ENCODE data around the gene MYO7A. TPM values are rescaled to one million over a fixed set of nuclear protein-coding genes. Genes with fewer than 3 reads are reported as not detected.

MYO7A gene
- total RNA-seq, 1 donor from 2014 or later: 46.4 TPM

GRCh38 chr11:77082838-77083565 lies 45.0 kb upstream of the MYO7A start:
- H3K27me3 ChIP-seq: no peaks in the 10 kb centered on the region
- no peak overlapping the region for H3K4me3 ChIP-seq
- intact Hi-C loops (cut with DNase I): no loop called here
- H3K27ac ChIP-seq: peak overlapping the region; percentile 1 to 53
- no peaks in the 10 kb centered on the region for H3K9me3 ChIP-seq
- no peaks in the 10 kb centered on the region for H3K36me3 ChIP-seq
- TF ChIP-seq CTCF (IDR thresholded peaks at IDR 0.05): no peak
- H3K4me1 ChIP-seq: peaks cover 4 to 9% of the 10 kb centered on the region in 2 donors
- DNase-seq (ENCODE audit: low spot score in 2 of 2): peak; percentile 26 to 81

- no peaks in the 10 kb centered on the region for H3K36me3 ChIP-seq
- no peak overlapping the region for H3K27ac ChIP-seq
- intact Hi-C loops (cut with DNase I): no loop called here
- peaks cover 4 to 9% of the 10 kb centered on the region in 2 donors for H3K4me1 ChIP-seq
- DNase-seq (ENCODE audit: low spot score in 2 of 2): peak in 1 of 2 donors; percentile 45
- no peak for TF ChIP-seq CTCF (IDR thresholded peaks at IDR 0.05)
- no peak overlapping the region for H3K4me3 ChIP-seq
- no peaks in the 10 kb centered on the region for H3K27me3 ChIP-seq
- H3K9me3 ChIP-seq: no peaks in the 10 kb centered on the region
These were observed 44.3 kb upstream of the MYO7A start for GRCh38 chr11:77083566-77084245.

GRCh38 chr11:77084581-77085191 lies 43.4 kb upstream of the MYO7A start:
- TF ChIP-seq CTCF (IDR thresholded peaks at IDR 0.05): no peak
- H3K4me1 ChIP-seq: peaks cover 4 to 9% of the 10 kb centered on the region in 2 donors
- peak in 1 of 2 donors; percentile 49 for DNase-seq (ENCODE audit: low spot score in 2 of 2)

GRCh38 chr11:77085652-77086051 lies 42.4 kb upstream of the MYO7A start:
- no peak overlapping the region for H3K4me3 ChIP-seq
- no peak for DNase-seq (ENCODE audit: low spot score in 2 of 2)
- no peak for TF ChIP-seq CTCF (IDR thresholded peaks at IDR 0.05)
- intact Hi-C loops (cut with DNase I): no loop called here
- H3K36me3 ChIP-seq: no peaks in the 10 kb centered on the region
- no peaks in the 10 kb centered on the region for H3K9me3 ChIP-seq
- H3K27ac ChIP-seq: no peak overlapping the region
- no peaks in the 10 kb centered on the region for H3K27me3 ChIP-seq
- peaks cover 4 to 9% of the 10 kb centered on the region in 2 donors for H3K4me1 ChIP-seq

More at GRCh38 chr11:77084581-77085191, 43.4 kb upstream of the MYO7A start:
- intact Hi-C loops (cut with DNase I): no loop called here
- no peaks in the 10 kb centered on the region for H3K9me3 ChIP-seq
- no peak overlapping the region for H3K27ac ChIP-seq
- no peaks in the 10 kb centered on the region for H3K36me3 ChIP-seq
- no peak overlapping the region for H3K4me3 ChIP-seq
- H3K27me3 ChIP-seq: no peaks in the 10 kb centered on the region

- no peak for TF ChIP-seq CTCF (IDR thresholded peaks at IDR 0.05)
- H3K27me3 ChIP-seq: no peaks in the 10 kb centered on the region
- H3K9me3 ChIP-seq: no peaks in the 10 kb centered on the region
- H3K4me3 ChIP-seq: no peak overlapping the region
- H3K27ac ChIP-seq: no peak overlapping the region
- peaks cover 4 to 9% of the 10 kb centered on the region in 2 donors for H3K4me1 ChIP-seq
- no peak for DNase-seq (ENCODE audit: low spot score in 2 of 2)
- intact Hi-C loops (cut with DNase I): no loop called here
- no peaks in the 10 kb centered on the region for H3K36me3 ChIP-seq
These were observed 41.2 kb upstream of the MYO7A start for GRCh38 chr11:77086521-77087472.

Measured in ascending aorta (tissue), 2 donors.